Measurements from ENCODE around the gene ARHGAP10.

Gene ARHGAP10

GRCh38 chr4:147839200-147839599 is 107.3 kb downstream of the ARHGAP10 start:
- no peaks in the 10 kb centered on the region for H3K79me2 ChIP-seq (ENCODE audit: insufficient read depth, low read length)
- TF ChIP-seq CTCF (IDR thresholded peaks at IDR 0.05; ENCODE audit: borderline replicate concordance, extremely low read depth, low read length, poor library complexity, severe bottlenecking) (no peak), EZH2 (IDR thresholded peaks at IDR 0.05; ENCODE audit: borderline replicate concordance, low read depth, low read length, severe bottlenecking) (no peak)
- no peak overlapping the region for H3K4me2 ChIP-seq (ENCODE audit: insufficient read depth, low read length)
- no peaks in the 10 kb centered on the region for H4K20me1 ChIP-seq (ENCODE audit: insufficient read depth, low read length)
- no peak for DNase-seq
- no peak overlapping the region for H3K4me3 ChIP-seq (ENCODE audit: low read depth in 1 of 2, low read length in 2 of 2)
- H3K27me3 ChIP-seq (ENCODE audit: insufficient read depth, low read length, poor library complexity): no peaks in the 10 kb centered on the region
- no peak for ATAC-seq (ENCODE audit: insufficient read depth, low read depth)
- H3K4me1 ChIP-seq (ENCODE audit: insufficient read depth, low read length): no peaks in the 10 kb centered on the region
- H3K9ac ChIP-seq (ENCODE audit: low read depth, low read length): no peak overlapping the region
- H3K9me3 ChIP-seq (ENCODE audit: insufficient read depth, low read length, severe bottlenecking): no peaks in the 10 kb centered on the region
- H3K36me3 ChIP-seq (ENCODE audit: insufficient read depth, low read length): no peaks in the 10 kb centered on the region
- H2AFZ ChIP-seq (ENCODE audit: low read depth, low read length): no peak overlapping the region
- H3K27ac ChIP-seq (ENCODE audit: low read length): no peak overlapping the region

GRCh38 chr4:147839663-147840062 is 107.8 kb downstream of the ARHGAP10 start:
- DNase-seq (no peak), ATAC-seq (ENCODE audit: insufficient read depth, low read depth) (no peak)
- H3K9ac ChIP-seq (ENCODE audit: low read depth, low read length): no peak overlapping the region
- no peaks in the 10 kb centered on the region for H3K9me3 ChIP-seq (ENCODE audit: insufficient read depth, low read length, severe bottlenecking)
- no peak overlapping the region for H3K27ac ChIP-seq (ENCODE audit: low read length)
- no peaks in the 10 kb centered on the region for H3K36me3 ChIP-seq (ENCODE audit: insufficient read depth, low read length)
- H3K27me3 ChIP-seq (ENCODE audit: insufficient read depth, low read length, poor library complexity): no peaks in the 10 kb centered on the region
- no peaks in the 10 kb centered on the region for H4K20me1 ChIP-seq (ENCODE audit: insufficient read depth, low read length)
- H2AFZ ChIP-seq (ENCODE audit: low read depth, low read length): no peak overlapping the region
- H3K4me3 ChIP-seq (ENCODE audit: low read depth in 1 of 2, low read length in 2 of 2): no peak overlapping the region
- no peaks in the 10 kb centered on the region for H3K4me1 ChIP-seq (ENCODE audit: insufficient read depth, low read length)
- no peak overlapping the region for H3K4me2 ChIP-seq (ENCODE audit: insufficient read depth, low read length)
- H3K79me2 ChIP-seq (ENCODE audit: insufficient read depth, low read length): no peaks in the 10 kb centered on the region
- TF ChIP-seq CTCF (IDR thresholded peaks at IDR 0.05; ENCODE audit: borderline replicate concordance, extremely low read depth, low read length, poor library complexity, severe bottlenecking): no peak
- TF ChIP-seq EZH2 (IDR thresholded peaks at IDR 0.05; ENCODE audit: borderline replicate concordance, low read depth, low read length, severe bottlenecking): no peak

- Histone ChIP-seq H3K9ac (ENCODE audit: low read depth, low read length) (no peak overlapping the region), H3K27me3 (ENCODE audit: insufficient read depth, low read length, poor library complexity) (no peaks in the 10 kb centered on the region), H2AFZ (ENCODE audit: low read depth, low read length) (no peak overlapping the region), H3K4me3 (ENCODE audit: low read depth in 1 of 2, low read length in 2 of 2) (no peak overlapping the region), H4K20me1 (ENCODE audit: insufficient read depth, low read length) (no peaks in the 10 kb centered on the region), H3K36me3 (ENCODE audit: insufficient read depth, low read length) (no peaks in the 10 kb centered on the region), H3K79me2 (ENCODE audit: insufficient read depth, low read length) (no peaks in the 10 kb centered on the region), H3K9me3 (ENCODE audit: insufficient read depth, low read length, severe bottlenecking) (no peaks in the 10 kb centered on the region), H3K4me1 (ENCODE audit: insufficient read depth, low read length) (no peaks in the 10 kb centered on the region), H3K27ac (ENCODE audit: low read length) (no peak overlapping the region), H3K4me2 (ENCODE audit: insufficient read depth, low read length) (no peak overlapping the region)
- no peak for ATAC-seq (ENCODE audit: insufficient read depth, low read depth)
- TF ChIP-seq CTCF (IDR thresholded peaks at IDR 0.05; ENCODE audit: borderline replicate concordance, extremely low read depth, low read length, poor library complexity, severe bottlenecking): no peak
- no peak for TF ChIP-seq EZH2 (IDR thresholded peaks at IDR 0.05; ENCODE audit: borderline replicate concordance, low read depth, low read length, severe bottlenecking)
- no peak for DNase-seq
Measured at GRCh38 chr4:147840838-147841738, 109.2 kb downstream of the ARHGAP10 start.

Measured in DND-41 (cell line).